HG02610 (cell line): ENCODE measurements around the gene CFL1.

Source experiments
- ATAC-seq: cut with Tn5 transposase; IDR thresholded peaks from one replicate; pipeline ENCODE4 v1.9.1; 2021; ENCODE audit warnings: mild to moderate bottlenecking, moderate library complexity; ENCODE audit not compliant: unreplicated experiment

Gene CFL1

GRCh38 chr11:65809496-65809895 lies 48.5 kb downstream of the CFL1 start:
- no peak for ATAC-seq

GRCh38 chr11:65808744-65809341 lies 49.1 kb downstream of the CFL1 start:
- no peak for ATAC-seq

- no peak for ATAC-seq
These were observed 51.0 kb downstream of the CFL1 start for GRCh38 chr11:65806979-65807378.
